Prostate gland (tissue), 2 donors: ENCODE measurements around the gene NR6A1.

Experiments
- CTCF ChIP-seq, 4 experiments: fragments of 200-600 bp in 2 of 4; fragments of 450-650 bp in 2 of 4; sonication (generic) in 2 of 4; IDR thresholded peaks; 1 replicate in 3 of 4; 2 replicates in 1 of 4; pipeline ENCODE4 v1.5.1; 2016 to 2019; ENCODE audit warnings: antibody characterized with exemption in 4 of 4, mild to moderate bottlenecking in 2 of 4, moderate library complexity in 2 of 4
- POLR2AphosphoS5 ChIP-seq: sonication (generic); formaldehyde crosslinking; IDR thresholded peaks from one replicate; pipeline ENCODE4 v1.6.1; 2017; ENCODE audit warnings: antibody characterized with exemption

GRCh38 chr9:124629600-124629999, 141.5 kb downstream of the NR6A1 start:
- TF ChIP-seq POLR2AphosphoS5 (no peak), CTCF (IDR thresholded peaks at IDR 0.05) (no peak)
